ENCODE measurements around the gene ZDHHC11B.

Gene ZDHHC11B

GRCh38 chr5:759781-760362, 24.7 kb downstream of the ZDHHC11B start:
- in situ Hi-C loops (cut with HindIII; ENCODE audit: low sequenced_read_pairs), result no loop called here
- DNase-seq (ENCODE audit: low read depth, low spot score), result no peak

GRCh38 chr5:759111-759751, 25.3 kb downstream of the ZDHHC11B start:
- no peak for TF ChIP-seq CTCF (IDR thresholded peaks at IDR 0.05; ENCODE audit: low read depth, low read length)
- in situ Hi-C loops (cut with HindIII; ENCODE audit: low sequenced_read_pairs), result no loop called here
- H3K4me3 ChIP-seq (ENCODE audit: low read depth, low read length), result no peak overlapping the region
- no peak for DNase-seq (ENCODE audit: low read depth, low spot score)

More at GRCh38 chr5:759781-760362, 24.7 kb downstream of the ZDHHC11B start:
- no peak for TF ChIP-seq CTCF (IDR thresholded peaks at IDR 0.05; ENCODE audit: low read depth, low read length)
- no peak overlapping the region for H3K4me3 ChIP-seq (ENCODE audit: low read depth, low read length)

- DNase-seq (ENCODE audit: low read depth, low spot score), result no peak
- in situ Hi-C loops (cut with HindIII; ENCODE audit: low sequenced_read_pairs), result no loop called here
- no peak overlapping the region for H3K4me3 ChIP-seq (ENCODE audit: low read depth, low read length)
- no peak for TF ChIP-seq CTCF (IDR thresholded peaks at IDR 0.05; ENCODE audit: low read depth, low read length)
Measured at GRCh38 chr5:758698-759053, 25.9 kb downstream of the ZDHHC11B start.

GRCh38 chr5:757931-758697, 26.4 kb downstream of the ZDHHC11B start:
- no peak overlapping the region for H3K4me3 ChIP-seq (ENCODE audit: low read depth, low read length)
- no peak for TF ChIP-seq CTCF (IDR thresholded peaks at IDR 0.05; ENCODE audit: low read depth, low read length)
- in situ Hi-C loops (cut with HindIII; ENCODE audit: low sequenced_read_pairs), result no loop called here
- DNase-seq (ENCODE audit: low read depth, low spot score), result no peak

GRCh38 chr5:757346-757930, 27.1 kb downstream of the ZDHHC11B start:
- in situ Hi-C loops (cut with HindIII; ENCODE audit: low sequenced_read_pairs), result no loop called here
- no peak for DNase-seq (ENCODE audit: low read depth, low spot score)
- H3K4me3 ChIP-seq (ENCODE audit: low read depth, low read length), result no peak overlapping the region
- no peak for TF ChIP-seq CTCF (IDR thresholded peaks at IDR 0.05; ENCODE audit: low read depth, low read length)

GRCh38 chr5:756865-757345, 27.6 kb downstream of the ZDHHC11B start:
- in situ Hi-C loops (cut with HindIII; ENCODE audit: low sequenced_read_pairs), result no loop called here
- TF ChIP-seq CTCF (IDR thresholded peaks at IDR 0.05; ENCODE audit: low read depth, low read length), result no peak
- DNase-seq (ENCODE audit: low read depth, low spot score), result no peak
- no peak overlapping the region for H3K4me3 ChIP-seq (ENCODE audit: low read depth, low read length)

All from astrocyte of the spinal cord (primary cell).